ENCODE measurements around the gene ANKS1B.

- no peak for TF ChIP-seq CTCF (IDR thresholded peaks at IDR 0.05)
- no peak for TF ChIP-seq NFE2L1 (CRISPR knock-in tag; IDR thresholded peaks at IDR 0.05)
- TF ChIP-seq, protein P1, sequence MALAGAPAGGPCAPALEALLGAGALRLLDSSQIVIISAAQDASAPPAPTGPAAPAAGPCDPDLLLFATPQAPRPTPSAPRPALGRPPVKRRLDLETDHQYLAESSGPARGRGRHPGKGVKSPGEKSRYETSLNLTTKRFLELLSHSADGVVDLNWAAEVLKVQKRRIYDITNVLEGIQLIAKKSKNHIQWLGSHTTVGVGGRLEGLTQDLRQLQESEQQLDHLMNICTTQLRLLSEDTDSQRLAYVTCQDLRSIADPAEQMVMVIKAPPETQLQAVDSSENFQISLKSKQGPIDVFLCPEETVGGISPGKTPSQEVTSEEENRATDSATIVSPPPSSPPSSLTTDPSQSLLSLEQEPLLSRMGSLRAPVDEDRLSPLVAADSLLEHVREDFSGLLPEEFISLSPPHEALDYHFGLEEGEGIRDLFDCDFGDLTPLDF (CRISPR knock-in tag; IDR thresholded peaks at IDR 0.05), result no peak
- TF ChIP-seq TEAD1 (CRISPR knock-in tag; IDR thresholded peaks at IDR 0.05), result no peak
- no peak for TF ChIP-seq FOXK1 (CRISPR knock-in tag; IDR thresholded peaks at IDR 0.05)
- TF ChIP-seq NR3C1 (CRISPR knock-in tag; conservative IDR thresholded peaks at IDR 0.05; ENCODE audit: low read depth), result no peak
- TF ChIP-seq, protein P2, sequence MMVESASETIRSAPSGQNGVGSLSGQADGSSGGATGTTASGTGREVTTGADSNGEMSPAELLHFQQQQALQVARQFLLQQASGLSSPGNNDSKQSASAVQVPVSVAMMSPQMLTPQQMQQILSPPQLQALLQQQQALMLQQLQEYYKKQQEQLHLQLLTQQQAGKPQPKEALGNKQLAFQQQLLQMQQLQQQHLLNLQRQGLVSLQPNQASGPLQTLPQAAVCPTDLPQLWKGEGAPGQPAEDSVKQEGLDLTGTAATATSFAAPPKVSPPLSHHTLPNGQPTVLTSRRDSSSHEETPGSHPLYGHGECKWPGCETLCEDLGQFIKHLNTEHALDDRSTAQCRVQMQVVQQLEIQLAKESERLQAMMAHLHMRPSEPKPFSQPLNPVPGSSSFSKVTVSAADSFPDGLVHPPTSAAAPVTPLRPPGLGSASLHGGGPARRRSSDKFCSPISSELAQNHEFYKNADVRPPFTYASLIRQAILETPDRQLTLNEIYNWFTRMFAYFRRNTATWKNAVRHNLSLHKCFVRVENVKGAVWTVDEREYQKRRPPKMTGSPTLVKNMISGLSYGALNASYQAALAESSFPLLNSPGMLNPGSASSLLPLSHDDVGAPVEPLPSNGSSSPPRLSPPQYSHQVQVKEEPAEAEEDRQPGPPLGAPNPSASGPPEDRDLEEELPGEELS (CRISPR knock-in tag; IDR thresholded peaks at IDR 0.05), result no peak
- TF ChIP-seq USF2 (CRISPR knock-in tag; IDR thresholded peaks at IDR 0.05), result no peak
- TF ChIP-seq, protein P3, sequence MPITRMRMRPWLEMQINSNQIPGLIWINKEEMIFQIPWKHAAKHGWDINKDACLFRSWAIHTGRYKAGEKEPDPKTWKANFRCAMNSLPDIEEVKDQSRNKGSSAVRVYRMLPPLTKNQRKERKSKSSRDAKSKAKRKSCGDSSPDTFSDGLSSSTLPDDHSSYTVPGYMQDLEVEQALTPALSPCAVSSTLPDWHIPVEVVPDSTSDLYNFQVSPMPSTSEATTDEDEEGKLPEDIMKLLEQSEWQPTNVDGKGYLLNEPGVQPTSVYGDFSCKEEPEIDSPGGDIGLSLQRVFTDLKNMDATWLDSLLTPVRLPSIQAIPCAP (CRISPR knock-in tag; IDR thresholded peaks at IDR 0.05), result no peak
- TF ChIP-seq, protein P4, sequence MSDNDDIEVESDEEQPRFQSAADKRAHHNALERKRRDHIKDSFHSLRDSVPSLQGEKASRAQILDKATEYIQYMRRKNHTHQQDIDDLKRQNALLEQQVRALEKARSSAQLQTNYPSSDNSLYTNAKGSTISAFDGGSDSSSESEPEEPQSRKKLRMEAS (CRISPR knock-in tag; IDR thresholded peaks at IDR 0.05), result no peak
- TF ChIP-seq HMGXB4 (CRISPR knock-in tag; IDR thresholded peaks at IDR 0.05), result no peak
- no peak for TF ChIP-seq NFYB (CRISPR knock-in tag; conservative IDR thresholded peaks at IDR 0.05; ENCODE audit: low read depth)
- no peak for TF ChIP-seq ZNF263 (CRISPR knock-in tag; IDR thresholded peaks at IDR 0.05; ENCODE audit: low read depth)
- TF ChIP-seq IRF2 (CRISPR knock-in tag; IDR thresholded peaks at IDR 0.05; ENCODE audit: borderline replicate concordance, low read depth), result no peak
Measured at GRCh38 chr12:98882526-98882925, 1102.2 kb downstream of the ANKS1B start.
